BJ (cell line): ENCODE results near the gene VOPP1. TPM values are rescaled to one million over a fixed set of nuclear protein-coding genes. Genes with fewer than 3 reads are reported as not detected.

Experiments
- CTCF ChIA-PET: fragments of 350-600 bp; formaldehyde crosslinking; extraction: SDS; loops from one replicate; lab custom pipeline; 2021; ENCODE audit warnings: antibody characterized with exemption, inconsistent platforms; lab: Yijun Ruan, JAX
- POLR2A ChIA-PET: fragments of 300-600 bp; sonication (Branson Sonifier 250); formaldehyde crosslinking; extraction: SDS; loops from one replicate; lab custom pipeline; 2021; ENCODE audit warnings: antibody characterized with exemption; lab: Charles Lee
- DNase-seq: peaks from one replicate; pipeline ENCODE4 v3.0.0-alpha.2; 2011; ENCODE audit warnings: low read depth
- H3K27me3 ChIP-seq: 2 replicates; pipeline ENCODE4 v1.6.0; 2011; ENCODE audit warnings: low read length; ENCODE audit not compliant: control insufficient read depth, insufficient read depth
- H3K36me3 ChIP-seq: 2 replicates; pipeline ENCODE4 v1.5.1; 2011; ENCODE audit warnings: low read length; ENCODE audit not compliant: control insufficient read depth, insufficient read depth
- H3K4me3 ChIP-seq: 2 replicates; pipeline ENCODE4 v1.5.1; 2011; ENCODE audit warnings: low read depth, mild to moderate bottlenecking, control low read depth, low read length
- CTCF ChIP-seq: IDR thresholded peaks from 2 replicates; pipeline ENCODE4 v1.5.1; 2011; ENCODE audit warnings: low read depth, mild to moderate bottlenecking, control low read depth, inconsistent platforms, low read length, moderate library complexity; ENCODE audit not compliant: insufficient read depth
- polyA plus RNA-seq: library from polyadenylated mRNA; depleted of rRNA; stranded (reverse); fragments of >200 nt; gene quantifications from 2 replicates; pipeline ENCODE4 v1.2.3, GENCODE V29; 2011

VOPP1 gene
- polyA plus RNA-seq, 1 experiment = 83.7 TPM

GRCh38 chr7:55449992-55450535 is 122.2 kb downstream of the VOPP1 start:
- ChIA-PET CTCF (no interaction called here), POLR2A (no interaction called here)
- Histone ChIP-seq H3K36me3 (no peaks in the 10 kb centered on the region), H3K27me3 (no peaks in the 10 kb centered on the region), H3K4me3 (no peak overlapping the region)
- TF ChIP-seq CTCF = no peak
- DNase-seq = no peak

- CTCF ChIA-PET = no interaction called here
- TF ChIP-seq CTCF = no peak
- H3K27me3 ChIP-seq = no peaks in the 10 kb centered on the region
- POLR2A ChIA-PET = no interaction called here
- no peak overlapping the region for H3K4me3 ChIP-seq
- no peaks in the 10 kb centered on the region for H3K36me3 ChIP-seq
- no peak for DNase-seq
These were observed 122.9 kb downstream of the VOPP1 start for GRCh38 chr7:55449205-55449991.

- H3K4me3 ChIP-seq = no peak overlapping the region
- no peak for DNase-seq
- CTCF ChIA-PET = no interaction called here
- no peaks in the 10 kb centered on the region for H3K36me3 ChIP-seq
- H3K27me3 ChIP-seq = no peaks in the 10 kb centered on the region
- TF ChIP-seq CTCF = no peak
- POLR2A ChIA-PET = no interaction called here
These were observed 123.8 kb downstream of the VOPP1 start for GRCh38 chr7:55448526-55448925.

- Histone ChIP-seq H3K27me3 (no peaks in the 10 kb centered on the region), H3K4me3 (no peak overlapping the region), H3K36me3 (no peaks in the 10 kb centered on the region)
- no peak for DNase-seq
- no peak for TF ChIP-seq CTCF
- CTCF ChIA-PET = no interaction called here
- POLR2A ChIA-PET = interaction anchor here (0.5 to 0.6 kb wide), 2 partner anchors 21 to 31 kb away, joined by 4 to 12 read pairs; no protein-coding TSS in a partner anchor
These were observed 127.5 kb downstream of the VOPP1 start for GRCh38 chr7:55444786-55445185.

GRCh38 chr7:55441774-55442522 is 130.4 kb downstream of the VOPP1 start:
- POLR2A ChIA-PET = no interaction called here
- CTCF ChIA-PET = interaction anchor here (0.6 kb wide), 1 partner anchor 293 kb away, joined by 4 read pairs; no protein-coding TSS in a partner anchor
- no peak overlapping the region for H3K4me3 ChIP-seq
- peak; percentile 72 for DNase-seq
- H3K36me3 ChIP-seq = no peaks in the 10 kb centered on the region
- H3K27me3 ChIP-seq = no peaks in the 10 kb centered on the region
- TF ChIP-seq CTCF = no peak
